Keratinocyte (primary cell): ENCODE data around the gene OXT. TPM values are rescaled to one million over a fixed set of nuclear protein-coding genes. Genes with fewer than 3 reads are reported as not detected.

ENCODE experiments used
- DNase-seq: peaks from one replicate; pipeline ENCODE4 v3.0.0-alpha.2; 2011; ENCODE audit warnings: low read depth, missing footprints, low spot score
- FAIRE-seq: peaks from 2 replicates; lab custom pipeline; 2011; peaks lifted over from hg19 to GRCh38; lab: Jason Lieb, UNC
- H2AFZ ChIP-seq: 2 replicates; pipeline ENCODE4 v1.6.0; 2012; ENCODE audit warnings: low read length, control low read depth, inconsistent platforms; ENCODE audit not compliant: control insufficient read depth
- H3K27ac ChIP-seq: 2 replicates; pipeline ENCODE4 v1.5.1; 2011; ENCODE audit warnings: low read length; ENCODE audit not compliant: control insufficient read depth, insufficient read depth
- H3K27me3 ChIP-seq: 3 replicates; pipeline ENCODE4 v1.6.0; 2011; ENCODE audit warnings: low read length; ENCODE audit not compliant: control insufficient read depth, insufficient read depth; ENCODE audit errors: extremely low read depth
- H3K36me3 ChIP-seq, 2 experiments: 2 replicates in 1 of 2; 3 replicates in 1 of 2; pipeline ENCODE4 v1.5.1; 2011; ENCODE audit warnings: low read length in 2 of 2, mild to moderate bottlenecking in 1 of 2; ENCODE audit not compliant: control insufficient read depth in 2 of 2, insufficient read depth in 2 of 2; ENCODE audit errors: extremely low read depth in 1 of 2
- H3K4me1 ChIP-seq: 3 replicates; pipeline ENCODE4 v1.5.1; 2011; ENCODE audit warnings: low read length; ENCODE audit not compliant: control insufficient read depth, insufficient read depth; ENCODE audit errors: extremely low read depth
- H3K4me2 ChIP-seq: 3 replicates; pipeline ENCODE4 v1.6.0; 2011; ENCODE audit warnings: low read depth, low read length; ENCODE audit not compliant: control insufficient read depth, insufficient read depth; ENCODE audit errors: extremely low read depth
- H3K4me3 ChIP-seq, 3 experiments: fragments of 200-600 bp in 1 of 3; sonication (generic) in 1 of 3; 2 replicates in 2 of 3; 3 replicates in 1 of 3; pipeline ENCODE4 v1.5.1; 2011 to 2016; ENCODE audit warnings: low read length in 3 of 3, mild to moderate bottlenecking in 3 of 3, control low read depth in 2 of 3, inconsistent platforms in 1 of 3, low read depth in 1 of 3, mixed read lengths in 1 of 3, mixed run types in 1 of 3, moderate library complexity in 1 of 3; ENCODE audit not compliant: control insufficient read depth in 2 of 3, insufficient read depth in 2 of 3; ENCODE audit errors: extremely low read depth in 1 of 3
- H3K79me2 ChIP-seq: 2 replicates; pipeline ENCODE4 v1.6.0; 2012; ENCODE audit warnings: low read length; ENCODE audit not compliant: control insufficient read depth, insufficient read depth
- H3K9ac ChIP-seq: 3 replicates; pipeline ENCODE4 v1.6.0; 2011; ENCODE audit warnings: low read length; ENCODE audit not compliant: control insufficient read depth, insufficient read depth; ENCODE audit errors: extremely low read depth
- H3K9me1 ChIP-seq: 3 replicates; pipeline ENCODE4 v1.6.0; 2011; ENCODE audit warnings: low read length; ENCODE audit not compliant: control insufficient read depth, insufficient read depth; ENCODE audit errors: extremely low read depth
- H3K9me3 ChIP-seq: 2 replicates; pipeline ENCODE4 v1.5.1; 2012; ENCODE audit warnings: low read depth, low read length; ENCODE audit not compliant: control insufficient read depth
- H4K20me1 ChIP-seq: 3 replicates; pipeline ENCODE4 v1.6.0; 2011; ENCODE audit warnings: low read length; ENCODE audit not compliant: control insufficient read depth, insufficient read depth; ENCODE audit errors: extremely low read depth
- EZH2 ChIP-seq: IDR thresholded peaks from one replicate; pipeline ENCODE4 v1.6.1; 2012; ENCODE audit warnings: inconsistent platforms, mild to moderate bottlenecking, low read length, moderate library complexity
- dilution Hi-C: fragments of 300-500 bp; cut with MboI; formaldehyde crosslinking; loops from one replicate; pipeline ENCODE4 v1.7.0; 2020; ENCODE audit warnings: low sequenced_read_pairs; ENCODE audit not compliant: extremely low pct_ligation_motif_present
- polyA plus RNA-seq, 5 experiments: library from polyadenylated mRNA; depleted of rRNA in 3 of 5; stranded (reverse) in 3 of 5; stranded (forward) in 1 of 5; unstranded in 1 of 5; fragments of >200 nt; gene quantifications; 1 replicate in 1 of 5; 2 replicates in 3 of 5; 3 replicates in 1 of 5; pipeline versions ENCODE4 v1.2.1 to v1.2.3, GENCODE V29; 2011 to 2012; ENCODE audit warnings: missing spikeins in 2 of 5, low read depth in 1 of 5, low replicate concordance in 1 of 5
- TF ChIP-seq, protein P1 (sequence below), 3 experiments: IDR thresholded peaks in 1 of 3; conservative IDR thresholded peaks in 1 of 3; optimal IDR thresholded peaks in 1 of 3; 2 replicates in 2 of 3; 3 replicates in 1 of 3; pipeline versions ENCODE3 to v1.5.1; 2011; ENCODE audit warnings: low read length in 3 of 3, mild to moderate bottlenecking in 3 of 3, moderate library complexity in 2 of 3, control low read depth in 1 of 3, inconsistent platforms in 1 of 3; ENCODE audit not compliant: insufficient read depth in 2 of 3; ENCODE audit errors: extremely low read depth in 1 of 3

Gene OXT
- polyA plus RNA-seq, 1 donor (not counting 4 experiments of a cell fraction or from before 2014, with no cell fraction given) = not detected

GRCh38 chr20:3101737-3102574 lies 30.5 kb downstream of the OXT start:
- TF ChIP-seq, protein P1, sequence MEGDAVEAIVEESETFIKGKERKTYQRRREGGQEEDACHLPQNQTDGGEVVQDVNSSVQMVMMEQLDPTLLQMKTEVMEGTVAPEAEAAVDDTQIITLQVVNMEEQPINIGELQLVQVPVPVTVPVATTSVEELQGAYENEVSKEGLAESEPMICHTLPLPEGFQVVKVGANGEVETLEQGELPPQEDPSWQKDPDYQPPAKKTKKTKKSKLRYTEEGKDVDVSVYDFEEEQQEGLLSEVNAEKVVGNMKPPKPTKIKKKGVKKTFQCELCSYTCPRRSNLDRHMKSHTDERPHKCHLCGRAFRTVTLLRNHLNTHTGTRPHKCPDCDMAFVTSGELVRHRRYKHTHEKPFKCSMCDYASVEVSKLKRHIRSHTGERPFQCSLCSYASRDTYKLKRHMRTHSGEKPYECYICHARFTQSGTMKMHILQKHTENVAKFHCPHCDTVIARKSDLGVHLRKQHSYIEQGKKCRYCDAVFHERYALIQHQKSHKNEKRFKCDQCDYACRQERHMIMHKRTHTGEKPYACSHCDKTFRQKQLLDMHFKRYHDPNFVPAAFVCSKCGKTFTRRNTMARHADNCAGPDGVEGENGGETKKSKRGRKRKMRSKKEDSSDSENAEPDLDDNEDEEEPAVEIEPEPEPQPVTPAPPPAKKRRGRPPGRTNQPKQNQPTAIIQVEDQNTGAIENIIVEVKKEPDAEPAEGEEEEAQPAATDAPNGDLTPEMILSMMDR (optimal IDR thresholded peaks at IDR 0.05 in 1 of 3, IDR thresholded peaks at IDR 0.05 in 1 of 3, conservative IDR thresholded peaks at IDR 0.05 in 1 of 3; ENCODE audit: extremely low read depth in 1 of 3, insufficient read depth in 2 of 3, low read length in 3 of 3) = no peak
- TF ChIP-seq EZH2 = no peak
- H2AFZ ChIP-seq = no peak overlapping the region
- DNase-seq (no peak), FAIRE-seq (no peak)
- H3K4me1 ChIP-seq = no peaks in the 10 kb centered on the region
- H3K9ac ChIP-seq = no peak overlapping the region
- H3K79me2 ChIP-seq = no peaks in the 10 kb centered on the region
- no peaks in the 10 kb centered on the region for H3K9me3 ChIP-seq
- no peak overlapping the region for H3K27ac ChIP-seq
- no peaks in the 10 kb centered on the region for H3K9me1 ChIP-seq
- dilution Hi-C loops = no loop called here
- no peak overlapping the region for H3K4me3 ChIP-seq
- H3K4me2 ChIP-seq = no peak overlapping the region
- H3K27me3 ChIP-seq = no peaks in the 10 kb centered on the region
- H4K20me1 ChIP-seq = peaks cover 1% of the 10 kb centered on the region
- H3K36me3 ChIP-seq = no peaks in the 10 kb centered on the region

GRCh38 chr20:3102575-3103368 lies 31.4 kb downstream of the OXT start:
- Histone ChIP-seq H3K4me1 (no peaks in the 10 kb centered on the region), H3K4me3 (no peak overlapping the region), H3K9ac (no peak overlapping the region), H3K36me3 (no peaks in the 10 kb centered on the region), H3K4me2 (no peak overlapping the region), H4K20me1 (peaks cover 4% of the 10 kb centered on the region), H3K27me3 (no peaks in the 10 kb centered on the region), H3K9me3 (no peaks in the 10 kb centered on the region), H3K27ac (no peak overlapping the region), H2AFZ (no peak overlapping the region), H3K79me2 (no peaks in the 10 kb centered on the region), H3K9me1 (no peaks in the 10 kb centered on the region)
- DNase-seq = no peak
- no peak for FAIRE-seq
- no peak for TF ChIP-seq EZH2
- TF ChIP-seq, protein P1 (optimal IDR thresholded peaks at IDR 0.05 in 1 of 3, IDR thresholded peaks at IDR 0.05 in 1 of 3, conservative IDR thresholded peaks at IDR 0.05 in 1 of 3; ENCODE audit: extremely low read depth in 1 of 3, insufficient read depth in 2 of 3, low read length in 3 of 3) = no peak
- dilution Hi-C loops = no loop called here
